Subcutaneous adipose tissue (tissue), 4 donors: ENCODE results near the gene B4GALT7. TPM values are rescaled to one million over a fixed set of nuclear protein-coding genes. Genes with fewer than 3 reads are reported as not detected.

Experiments used
- CTCF ChIP-seq: fragments of 450-650 bp; IDR thresholded peaks from one replicate; pipeline ENCODE4 v1.5.1; 2016; ENCODE audit warnings: low read depth, mild to moderate bottlenecking, control low read depth, antibody characterized with exemption, moderate library complexity
- total RNA-seq, 4 donors: library from RNA; depleted of rRNA; stranded (reverse); fragments of >200 nt; gene quantifications; one replicate each; pipeline ENCODE4 v1.1.0, GENCODE V29; 2016

Gene B4GALT7
- total RNA-seq, 4 donors from 2014 or later = 16.1 to 35.2 (median 20.8) TPM

GRCh38 chr5:177610770-177611445 is 11.0 kb downstream of the B4GALT7 start:
- no peak for TF ChIP-seq CTCF

- no peak for TF ChIP-seq CTCF
Measured at GRCh38 chr5:177611446-177612214, 11.7 kb downstream of the B4GALT7 start.

GRCh38 chr5:177612215-177612673 is 12.3 kb downstream of the B4GALT7 start:
- no peak for TF ChIP-seq CTCF

- TF ChIP-seq CTCF = no peak
Measured at GRCh38 chr5:177620560-177620959, 20.6 kb downstream of the B4GALT7 start.

Other genes with a start within 250 kb of the B4GALT7 start
- 100 to 1,000 TPM in 3 of 4 donors, 10 to 100 TPM in 1; 93.6 to 158 (median 129) TPM for gene LMAN2, start 248.5 kb upstream of the B4GALT7 start, total RNA-seq
- gene RGS14, start 242.2 kb upstream of the B4GALT7 start, total RNA-seq = 10 to 100 TPM in 1 of 4 donors, 1 to 10 TPM in 3; 7.0 to 16.4 (median 7.5) TPM
- not detected for gene SLC34A1, start 215.7 kb upstream of the B4GALT7 start, total RNA-seq
- gene PFN3, start 199.5 kb upstream of the B4GALT7 start, total RNA-seq = not detected
- 1 to 10 TPM in 1 of 4 donors, under 1 TPM in 2, not detected in 1; 0.51 to 2.0 (median 0.98) TPM for gene F12, start 190.6 kb upstream of the B4GALT7 start, total RNA-seq
- gene GRK6, start 173.5 kb upstream of the B4GALT7 start, total RNA-seq = 10 to 100 TPM in 3 of 4 donors, 1 to 10 TPM in 1; 9.3 to 22.6 (median 19.7) TPM
- 1 to 10 TPM in 2 of 4 donors, under 1 TPM in 2; 0.44 to 1.4 (median 0.90) TPM for gene PRR7, start 153.3 kb upstream of the B4GALT7 start, total RNA-seq
- gene DBN1, start 126.5 kb upstream of the B4GALT7 start, total RNA-seq = 10 to 100 TPM; 25.2 to 50.9 (median 37.6) TPM
- gene PDLIM7, start 102.5 kb upstream of the B4GALT7 start, total RNA-seq = 10 to 100 TPM; 11.2 to 43.1 (median 16.6) TPM
- 10 to 100 TPM in 3 of 4 donors, 1 to 10 TPM in 1; 8.5 to 20.6 (median 11.0) TPM for gene DOK3, start 90.3 kb upstream of the B4GALT7 start, total RNA-seq
- gene DDX41, start 83.2 kb upstream of the B4GALT7 start, total RNA-seq = 10 to 100 TPM; 63.0 to 70.4 (median 64.8) TPM
- 10 to 100 TPM; 25.8 to 95.5 (median 35.5) TPM for gene FAM193B, start 45.6 kb upstream of the B4GALT7 start, total RNA-seq
- 100 to 1,000 TPM in 1 of 4 donors, 10 to 100 TPM in 3; 51.1 to 102 (median 73.6) TPM for gene TMED9, start 7.9 kb upstream of the B4GALT7 start, total RNA-seq
- gene FAM153A, start 182.8 kb downstream of the B4GALT7 start, total RNA-seq = 10 to 100 TPM in 1 of 4 donors, 1 to 10 TPM in 1, under 1 TPM in 2; 0.38 to 13.9 (median 2.0) TPM